Measurements from ENCODE around the gene GALNT5.

Gene GALNT5, protein sequence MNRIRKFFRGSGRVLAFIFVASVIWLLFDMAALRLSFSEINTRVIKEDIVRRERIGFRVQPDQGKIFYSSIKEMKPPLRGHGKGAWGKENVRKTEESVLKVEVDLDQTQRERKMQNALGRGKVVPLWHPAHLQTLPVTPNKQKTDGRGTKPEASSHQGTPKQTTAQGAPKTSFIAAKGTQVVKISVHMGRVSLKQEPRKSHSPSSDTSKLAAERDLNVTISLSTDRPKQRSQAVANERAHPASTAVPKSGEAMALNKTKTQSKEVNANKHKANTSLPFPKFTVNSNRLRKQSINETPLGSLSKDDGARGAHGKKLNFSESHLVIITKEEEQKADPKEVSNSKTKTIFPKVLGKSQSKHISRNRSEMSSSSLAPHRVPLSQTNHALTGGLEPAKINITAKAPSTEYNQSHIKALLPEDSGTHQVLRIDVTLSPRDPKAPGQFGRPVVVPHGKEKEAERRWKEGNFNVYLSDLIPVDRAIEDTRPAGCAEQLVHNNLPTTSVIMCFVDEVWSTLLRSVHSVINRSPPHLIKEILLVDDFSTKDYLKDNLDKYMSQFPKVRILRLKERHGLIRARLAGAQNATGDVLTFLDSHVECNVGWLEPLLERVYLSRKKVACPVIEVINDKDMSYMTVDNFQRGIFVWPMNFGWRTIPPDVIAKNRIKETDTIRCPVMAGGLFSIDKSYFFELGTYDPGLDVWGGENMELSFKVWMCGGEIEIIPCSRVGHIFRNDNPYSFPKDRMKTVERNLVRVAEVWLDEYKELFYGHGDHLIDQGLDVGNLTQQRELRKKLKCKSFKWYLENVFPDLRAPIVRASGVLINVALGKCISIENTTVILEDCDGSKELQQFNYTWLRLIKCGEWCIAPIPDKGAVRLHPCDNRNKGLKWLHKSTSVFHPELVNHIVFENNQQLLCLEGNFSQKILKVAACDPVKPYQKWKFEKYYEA

DNA sequence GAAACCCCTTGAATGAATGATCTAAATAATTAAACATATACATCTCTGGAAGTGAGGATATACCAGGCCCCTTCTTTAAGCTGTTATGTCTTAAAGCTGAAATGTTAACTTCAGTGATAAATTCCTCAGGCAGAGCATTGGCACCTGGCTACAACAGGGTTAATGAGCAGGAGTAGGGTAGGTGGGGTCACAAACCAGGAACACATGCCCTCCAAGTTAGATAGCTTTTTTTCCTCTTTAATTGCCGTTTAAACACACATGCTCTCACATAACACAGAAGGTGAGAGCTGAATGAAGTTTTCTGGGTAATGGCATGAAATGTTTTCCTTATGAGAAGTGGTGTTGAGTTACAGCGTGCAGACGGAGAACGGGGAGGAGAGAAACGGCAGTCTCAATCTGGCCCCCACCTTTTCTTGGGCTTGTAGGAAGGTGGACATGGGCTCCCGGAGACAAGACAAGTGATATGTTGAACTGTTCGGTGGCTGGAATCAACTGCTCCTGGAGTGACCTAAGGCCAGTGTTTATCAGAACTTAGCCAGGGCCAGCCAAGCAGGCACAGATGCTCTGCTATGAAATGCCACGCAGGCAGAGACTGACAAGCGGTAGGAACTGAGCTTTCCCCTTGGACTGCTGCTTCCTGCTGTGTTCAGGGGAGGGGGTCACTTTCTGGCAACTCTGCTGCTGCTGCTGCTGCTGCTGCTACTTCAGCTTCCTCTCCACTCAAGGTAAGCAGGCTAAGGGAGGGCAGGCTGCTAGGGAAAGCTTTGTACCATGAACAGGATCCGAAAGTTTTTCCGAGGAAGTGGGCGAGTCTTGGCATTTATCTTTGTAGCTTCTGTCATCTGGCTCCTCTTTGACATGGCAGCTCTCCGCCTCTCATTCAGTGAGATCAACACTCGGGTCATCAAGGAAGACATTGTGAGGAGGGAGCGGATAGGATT, at the start of gene GALNT5:
Gene GALNT5 (plus strand): TSS at position 394 of the 941 bp plus-strand sequence. CDS start 378 bp downstream, at position 772.
- H3K4me3 ChIP-seq (ENCODE audit: low read depth, low read length) = peak within 1 kb of the TSS; percentile 56
- TF ChIP-seq, protein P1, sequence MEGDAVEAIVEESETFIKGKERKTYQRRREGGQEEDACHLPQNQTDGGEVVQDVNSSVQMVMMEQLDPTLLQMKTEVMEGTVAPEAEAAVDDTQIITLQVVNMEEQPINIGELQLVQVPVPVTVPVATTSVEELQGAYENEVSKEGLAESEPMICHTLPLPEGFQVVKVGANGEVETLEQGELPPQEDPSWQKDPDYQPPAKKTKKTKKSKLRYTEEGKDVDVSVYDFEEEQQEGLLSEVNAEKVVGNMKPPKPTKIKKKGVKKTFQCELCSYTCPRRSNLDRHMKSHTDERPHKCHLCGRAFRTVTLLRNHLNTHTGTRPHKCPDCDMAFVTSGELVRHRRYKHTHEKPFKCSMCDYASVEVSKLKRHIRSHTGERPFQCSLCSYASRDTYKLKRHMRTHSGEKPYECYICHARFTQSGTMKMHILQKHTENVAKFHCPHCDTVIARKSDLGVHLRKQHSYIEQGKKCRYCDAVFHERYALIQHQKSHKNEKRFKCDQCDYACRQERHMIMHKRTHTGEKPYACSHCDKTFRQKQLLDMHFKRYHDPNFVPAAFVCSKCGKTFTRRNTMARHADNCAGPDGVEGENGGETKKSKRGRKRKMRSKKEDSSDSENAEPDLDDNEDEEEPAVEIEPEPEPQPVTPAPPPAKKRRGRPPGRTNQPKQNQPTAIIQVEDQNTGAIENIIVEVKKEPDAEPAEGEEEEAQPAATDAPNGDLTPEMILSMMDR (conservative IDR thresholded peaks at IDR 0.05; ENCODE audit: low read depth, low read length) = no peak

DNA sequence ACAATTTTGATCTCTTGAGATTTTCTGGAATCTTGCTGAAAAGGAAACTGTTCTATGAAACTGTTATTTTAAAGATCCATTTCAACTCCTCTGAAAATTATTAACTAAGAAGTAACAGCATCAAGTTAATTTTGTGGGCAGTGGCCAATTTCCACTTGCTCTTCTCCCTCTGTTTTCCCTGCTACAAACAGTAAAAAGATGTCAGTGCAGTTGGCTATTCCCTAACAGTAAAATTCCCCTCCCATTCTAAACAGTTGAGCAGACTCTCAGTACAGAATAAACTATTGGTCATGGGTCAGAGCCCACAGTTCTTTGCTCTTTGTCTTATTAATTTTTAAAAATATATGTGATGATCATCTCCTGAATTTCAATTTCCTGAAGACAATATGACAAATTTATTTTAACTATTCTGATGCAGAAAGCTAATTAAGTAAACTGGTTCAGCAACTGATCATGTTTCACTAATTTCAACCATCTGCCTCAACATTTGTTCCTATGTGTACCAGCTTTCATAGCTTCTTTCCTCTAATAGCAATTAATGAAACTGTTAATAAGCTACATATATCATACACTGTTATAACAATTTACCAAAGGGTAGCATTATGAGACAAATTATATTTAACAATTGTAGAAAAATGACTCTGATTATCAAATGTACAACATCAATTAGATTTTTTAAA, 41.1 kb upstream of the GALNT5 start:
- DNase-seq (ENCODE audit: low read depth) = no peak

More for the DNA sequence above, at the start of gene GALNT5:
- peak; percentile 67 for DNase-seq (ENCODE audit: low read depth)

DNA sequence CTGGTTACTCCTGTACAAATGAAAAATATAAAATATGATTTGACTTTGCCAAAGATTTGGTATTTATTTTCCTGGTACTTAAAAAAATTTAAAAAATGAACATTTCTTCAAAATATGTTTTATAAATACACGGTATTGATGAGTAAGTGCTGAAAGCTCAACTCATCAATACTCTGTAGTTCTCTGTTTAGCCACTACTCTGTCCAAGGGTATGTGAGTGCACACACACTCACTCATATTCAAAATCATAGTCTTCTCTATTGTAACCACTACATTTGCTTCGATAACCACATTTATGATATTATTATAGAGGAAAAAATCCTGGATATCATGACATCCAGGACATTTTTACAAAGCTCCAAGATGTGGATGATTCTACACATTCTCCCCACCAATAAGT, 40.1 kb upstream of the GALNT5 start:
- no peak overlapping the region for H3K4me3 ChIP-seq (ENCODE audit: low read depth, low read length)
- TF ChIP-seq, protein P1 (conservative IDR thresholded peaks at IDR 0.05; ENCODE audit: low read depth, low read length) = no peak
- no peak for DNase-seq (ENCODE audit: low read depth)

More for the DNA sequence above, 41.1 kb upstream of the GALNT5 start:
- no peak overlapping the region for H3K4me3 ChIP-seq (ENCODE audit: low read depth, low read length)
- TF ChIP-seq, protein P1 (conservative IDR thresholded peaks at IDR 0.05; ENCODE audit: low read depth, low read length) = no peak

DNA sequence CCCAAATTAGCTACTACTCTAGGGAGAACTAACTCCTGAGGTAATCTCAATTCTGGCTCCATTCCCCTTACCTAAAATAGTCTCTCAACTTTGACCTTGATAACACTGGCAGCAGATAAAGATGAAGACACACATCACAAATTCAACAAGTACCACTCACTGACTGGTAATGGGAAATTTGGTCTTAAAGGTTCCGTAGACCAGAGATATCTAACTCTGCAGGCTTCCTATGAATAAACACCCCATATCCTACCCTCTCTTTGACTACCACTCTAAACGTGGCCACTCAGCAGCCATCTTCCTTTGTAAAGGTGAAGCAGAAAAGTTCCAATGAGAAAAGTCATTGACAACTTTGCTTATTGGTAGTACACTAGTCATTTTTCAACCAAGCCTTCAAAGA, 38.6 kb upstream of the GALNT5 start:
- TF ChIP-seq, protein P1 (conservative IDR thresholded peaks at IDR 0.05; ENCODE audit: low read depth, low read length) = no peak
- no peak for DNase-seq (ENCODE audit: low read depth)
- no peak overlapping the region for H3K4me3 ChIP-seq (ENCODE audit: low read depth, low read length)

DNA sequence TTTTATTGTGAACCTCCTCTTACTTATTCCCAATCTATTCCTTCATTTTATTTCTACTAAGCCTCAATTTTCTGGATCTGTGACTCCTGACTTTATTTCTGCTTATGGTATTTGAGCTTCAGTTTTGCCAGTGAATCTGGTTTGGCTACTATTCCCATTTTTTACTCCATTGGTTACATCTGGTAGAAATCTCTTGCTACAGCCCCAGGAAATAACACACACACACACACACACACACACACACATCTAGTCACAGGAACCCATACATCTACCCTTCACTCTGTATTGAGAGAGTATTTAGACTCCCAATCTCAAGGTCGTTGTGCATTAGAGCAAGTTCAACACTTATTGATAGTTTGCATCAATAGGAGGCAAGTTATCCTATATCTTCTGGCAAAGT, 37.0 kb upstream of the GALNT5 start:
- DNase-seq (ENCODE audit: low read depth) = no peak
- no peak overlapping the region for H3K4me3 ChIP-seq (ENCODE audit: low read depth, low read length)
- TF ChIP-seq, protein P1 (conservative IDR thresholded peaks at IDR 0.05; ENCODE audit: low read depth, low read length) = no peak
